ENCODE data around the gene NCKAP5L. TPM values are rescaled to one million over a fixed set of nuclear protein-coding genes. Genes with fewer than 3 reads are reported as not detected.
A peak's percentile ranks its signal among the peaks of the same experiment; 100 is the strongest.

The NCKAP5L gene
- total RNA-seq, 2 experiments from 2014 or later = 10.3 to 11.0 TPM

- POLR2A ChIA-PET = interaction anchor here (1.2 to 7.1 kb wide), 2 partner anchors 10 to 22 kb away, joined by 3 to 63 read pairs; partner anchors contain the start of gene TMBIM6
- Mint-ChIP-seq H3K9me3 (no peaks in the 10 kb centered on the region), H3K36me3 (peaks cover 35% of the 10 kb centered on the region), H3K27ac (peak overlapping the region; percentile 82), H3K4me3 (peak overlapping the region; percentile 38), H3K4me1 (peaks cover 48% of the 10 kb centered on the region), H3K27me3 (no peaks in the 10 kb centered on the region)
- ATAC-seq (ENCODE audit: low read depth) (peak; percentile 59), DNase-seq (peak; percentile 79)
Observed at GRCh38 chr12:49763006-49763591, 65.1 kb downstream of the NCKAP5L start.

- H3K4me1 Mint-ChIP-seq = peaks cover 46% of the 10 kb centered on the region
- H3K4me3 Mint-ChIP-seq = peak overlapping the region; percentile 38
- H3K36me3 Mint-ChIP-seq = peaks cover 38% of the 10 kb centered on the region
- peak overlapping the region; percentile 82 for H3K27ac Mint-ChIP-seq
- POLR2A ChIA-PET = interaction anchor here (1.2 to 7.1 kb wide), 3 partner anchors 10 to 81 kb away, joined by 3 to 63 read pairs (median 4); partner anchors contain the start of genes BCDIN3D and TMBIM6
- H3K9me3 Mint-ChIP-seq = no peaks in the 10 kb centered on the region
- H3K27me3 Mint-ChIP-seq = no peaks in the 10 kb centered on the region
- DNase-seq (peak; percentile 52), ATAC-seq (ENCODE audit: low read depth) (peak; percentile 40)
Observed at GRCh38 chr12:49762468-49762847, 65.8 kb downstream of the NCKAP5L start.

DNA sequence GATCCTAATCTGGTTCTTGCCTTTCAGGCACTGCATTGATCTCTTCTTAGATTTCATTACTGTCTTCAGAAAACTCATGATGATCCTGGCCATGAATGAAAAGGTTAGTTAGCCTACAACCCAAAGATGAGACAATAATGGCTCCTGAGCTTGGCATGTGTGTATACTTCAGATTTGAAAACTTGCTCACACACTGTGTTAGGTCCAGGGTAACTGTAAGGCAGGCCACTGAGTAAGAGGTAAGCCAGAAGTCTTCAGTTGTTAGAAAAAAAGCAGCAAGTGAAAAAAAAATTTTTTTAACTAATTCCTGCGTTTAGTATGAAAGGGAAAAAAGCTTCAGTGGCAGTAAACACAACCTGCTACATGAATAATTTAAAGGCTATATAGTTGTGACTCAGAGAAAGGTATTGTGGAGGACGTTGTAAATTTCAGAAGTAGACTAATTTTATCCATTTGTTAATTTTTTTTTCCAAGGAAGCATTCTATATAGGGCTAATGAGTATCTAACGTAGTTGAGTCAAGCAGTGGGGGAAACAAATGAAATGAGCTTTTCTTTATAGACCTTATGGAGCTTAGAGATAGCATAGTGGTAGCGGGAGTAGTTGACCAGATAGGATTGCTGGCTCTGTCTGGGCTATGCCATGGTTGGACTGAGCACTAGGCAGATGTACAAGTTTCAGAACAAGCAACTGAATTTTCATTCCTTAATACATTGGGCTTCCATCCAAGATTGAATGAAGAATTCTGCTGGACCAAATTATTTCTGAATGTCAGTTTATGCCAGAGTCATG, 66.3 kb downstream of the NCKAP5L start:
- Mint-ChIP-seq H3K4me3 (peak overlapping the region; percentile 21), H3K27ac (peak overlapping the region; percentile 82), H3K4me1 (peaks cover 46% of the 10 kb centered on the region), H3K9me3 (no peaks in the 10 kb centered on the region), H3K36me3 (peaks cover 44% of the 10 kb centered on the region), H3K27me3 (no peaks in the 10 kb centered on the region)
- POLR2A ChIA-PET = interaction anchor here (0.9 to 7.1 kb wide), 5 partner anchors 9 to 81 kb away, joined by 3 to 63 read pairs (median 3); partner anchors contain the start of genes BCDIN3D and TMBIM6
- DNase-seq = no peak
- ATAC-seq (ENCODE audit: low read depth) = peak; percentile 17

- peaks cover 65% of the 10 kb centered on the region for H3K4me1 Mint-ChIP-seq
- peak overlapping the region; percentile 85 for H3K27ac Mint-ChIP-seq
- no peaks in the 10 kb centered on the region for H3K9me3 Mint-ChIP-seq
- no peak for ATAC-seq (ENCODE audit: low read depth)
- H3K4me3 Mint-ChIP-seq = peak overlapping the region; percentile 60
- H3K36me3 Mint-ChIP-seq = peaks cover 40% of the 10 kb centered on the region
- POLR2A ChIA-PET = interaction anchor here (0.7 to 2.0 kb wide), 2 partner anchors 10 to 18 kb away, joined by 4 to 13 read pairs; partner anchors contain the start of gene TMBIM6
- DNase-seq = no peak
- H3K27me3 Mint-ChIP-seq = no peaks in the 10 kb centered on the region
Observed at GRCh38 chr12:49750996-49751393, 77.2 kb downstream of the NCKAP5L start.

GRCh38 chr12:49750027-49750995, 77.9 kb downstream of the NCKAP5L start:
- H3K27me3 Mint-ChIP-seq = no peaks in the 10 kb centered on the region
- peaks cover 38% of the 10 kb centered on the region for H3K36me3 Mint-ChIP-seq
- peaks cover 62% of the 10 kb centered on the region for H3K4me1 Mint-ChIP-seq
- H3K4me3 Mint-ChIP-seq = peak overlapping the region; percentile 60
- no peaks in the 10 kb centered on the region for H3K9me3 Mint-ChIP-seq
- POLR2A ChIA-PET = interaction anchor here (1.2 to 2.0 kb wide), 2 partner anchors 9 to 11 kb away, joined by 3 to 13 read pairs; partner anchors contain the start of gene TMBIM6
- peak overlapping the region; percentile 85 for H3K27ac Mint-ChIP-seq
- ATAC-seq (ENCODE audit: low read depth) (peak; percentile 94), DNase-seq (no peak)

DNA sequence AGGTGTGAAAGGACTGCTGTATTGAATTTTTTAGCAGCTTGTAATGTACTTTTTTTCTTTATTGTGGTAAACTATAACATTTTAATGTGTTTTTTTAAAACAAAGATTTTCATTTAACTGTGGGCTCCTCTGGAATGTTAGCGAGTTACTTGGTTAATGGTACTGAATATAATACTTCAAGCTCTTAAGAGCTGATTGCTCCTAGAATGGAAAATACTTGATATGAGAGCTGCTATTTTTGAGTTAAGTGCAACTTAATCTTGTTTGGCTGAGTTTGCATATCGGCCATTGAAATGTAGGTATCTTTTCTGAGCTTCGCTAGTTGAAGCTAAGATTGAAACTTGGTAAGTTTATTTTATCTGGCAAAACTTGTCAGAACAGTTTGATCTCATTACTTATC, 79.4 kb downstream of the NCKAP5L start:
- peaks cover 33% of the 10 kb centered on the region for H3K36me3 Mint-ChIP-seq
- H3K9me3 Mint-ChIP-seq = no peaks in the 10 kb centered on the region
- H3K27me3 Mint-ChIP-seq = no peaks in the 10 kb centered on the region
- peaks cover 68% of the 10 kb centered on the region for H3K4me1 Mint-ChIP-seq
- peak overlapping the region; percentile 60 for H3K4me3 Mint-ChIP-seq
- ATAC-seq (ENCODE audit: low read depth) (no peak), DNase-seq (no peak)
- H3K27ac Mint-ChIP-seq = peak overlapping the region; percentile 85
- POLR2A ChIA-PET = interaction anchor here (0.5 to 2.0 kb wide), 5 partner anchors 7 to 283 kb away, joined by 3 to 13 read pairs (median 3); partner anchors contain the start of gene TMBIM6

GRCh38 chr12:49748306-49748705, 79.9 kb downstream of the NCKAP5L start:
- ATAC-seq (ENCODE audit: low read depth) = no peak
- POLR2A ChIA-PET = interaction anchor here (1.0 to 1.2 kb wide), 2 partner anchors 13 to 16 kb away, joined by 3 to 4 read pairs; no protein-coding TSS in a partner anchor
- H3K27ac Mint-ChIP-seq = peak overlapping the region; percentile 75
- DNase-seq = no peak
- H3K4me3 Mint-ChIP-seq = peak overlapping the region; percentile 54
- H3K9me3 Mint-ChIP-seq = no peaks in the 10 kb centered on the region
- peaks cover 32% of the 10 kb centered on the region for H3K36me3 Mint-ChIP-seq
- peaks cover 68% of the 10 kb centered on the region for H3K4me1 Mint-ChIP-seq
- no peaks in the 10 kb centered on the region for H3K27me3 Mint-ChIP-seq

DNA sequence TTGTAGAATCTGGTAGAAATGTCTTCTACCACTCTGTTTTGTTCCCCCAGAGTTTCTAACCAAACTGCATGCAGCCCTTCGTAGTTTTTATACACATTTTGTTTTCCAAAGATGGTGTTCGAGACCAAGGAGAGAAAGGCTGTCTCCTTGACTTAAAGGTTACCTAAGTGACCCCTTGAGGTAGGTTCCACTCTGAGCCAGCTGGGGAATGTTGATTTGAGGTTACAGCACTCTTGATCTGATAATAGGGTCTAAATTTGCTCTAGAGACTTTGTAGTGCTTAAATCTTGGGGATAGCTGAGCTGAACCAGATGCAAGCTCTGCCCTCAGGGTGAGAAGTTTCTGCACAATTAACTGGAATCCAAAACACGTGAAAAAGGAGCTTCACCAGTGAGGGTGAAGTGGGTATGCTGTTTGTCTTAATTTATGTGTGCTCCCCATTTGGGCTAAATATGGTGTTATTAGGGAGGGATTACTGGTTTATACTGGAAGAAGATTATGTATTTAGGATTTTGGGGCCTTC, 83.8 kb downstream of the NCKAP5L start:
- ATAC-seq (ENCODE audit: low read depth) (no peak), DNase-seq (no peak)
- no peaks in the 10 kb centered on the region for H3K9me3 Mint-ChIP-seq
- H3K4me1 Mint-ChIP-seq = peaks cover 51% of the 10 kb centered on the region
- H3K4me3 Mint-ChIP-seq = peak overlapping the region; percentile 37
- no peak overlapping the region for H3K27ac Mint-ChIP-seq
- no peaks in the 10 kb centered on the region for H3K27me3 Mint-ChIP-seq
- H3K36me3 Mint-ChIP-seq = peaks cover 24% of the 10 kb centered on the region
- POLR2A ChIA-PET = no interaction called here

DNA sequence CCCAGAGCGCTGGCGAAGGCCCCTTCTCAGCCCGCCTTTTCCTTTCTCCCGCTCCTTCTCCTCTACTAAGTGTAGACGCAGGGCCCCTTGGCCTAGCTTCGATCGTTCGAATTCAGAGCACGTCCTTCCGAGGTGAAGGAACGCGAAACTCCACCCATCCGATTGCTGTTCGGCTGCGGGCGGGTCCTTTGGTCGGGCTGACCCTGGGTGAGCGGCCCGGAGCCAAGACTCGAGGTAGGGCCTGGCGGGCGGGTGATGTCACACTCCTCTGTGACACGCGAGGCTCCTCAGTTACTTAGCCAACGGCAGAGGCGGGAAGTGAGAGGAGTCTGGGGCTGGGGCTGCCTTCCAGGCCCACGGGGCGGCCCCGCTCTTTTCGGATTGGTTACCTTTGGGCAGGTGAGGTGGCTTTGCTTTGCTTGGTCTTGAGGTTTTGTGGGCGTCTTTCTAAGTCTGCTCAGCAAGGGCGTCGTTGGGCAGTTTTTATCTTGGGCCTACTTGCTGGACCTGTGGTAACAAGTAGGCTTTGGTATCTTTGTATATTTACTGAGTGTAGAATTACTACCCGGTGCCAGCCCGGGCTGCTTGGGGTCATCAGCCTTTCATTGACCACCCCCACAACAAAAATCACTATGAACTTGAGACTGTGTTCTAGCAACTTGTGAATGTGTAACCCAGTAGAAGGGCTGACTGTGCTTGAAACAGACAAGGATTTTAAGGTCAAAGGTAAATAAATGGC, 86.2 kb downstream of the NCKAP5L start:
- ATAC-seq (ENCODE audit: low read depth) = peak; percentile 73
- POLR2A ChIA-PET = interaction anchor here (0.6 to 2.2 kb wide), 43 partner anchors 8 to 611 kb away, joined by 3 to 63 read pairs (median 5); partner anchors contain the start of genes BCDIN3D, CERS5, MCRS1 and NCKAP5L
- Mint-ChIP-seq H3K27ac (peak overlapping the region; percentile 96), H3K36me3 (peaks cover 17% of the 10 kb centered on the region), H3K4me1 (peaks cover 35% of the 10 kb centered on the region), H3K4me3 (peak overlapping the region; percentile 88), H3K9me3 (no peaks in the 10 kb centered on the region), H3K27me3 (no peaks in the 10 kb centered on the region)
- peak; percentile 88 for DNase-seq
